ENCODE data around the gene PRKCE. TPM values are rescaled to one million over a fixed set of nuclear protein-coding genes. Genes with fewer than 3 reads are reported as not detected.
A peak's percentile ranks its signal among the peaks of the same experiment; 100 is the strongest.
"Not testable (repeated sequence)": the region's sequence is repeated elsewhere in the genome, so short reads cannot be mapped to it uniquely, and the experiment has no call there.

PRKCE gene
- total and polyA plus RNA-seq, 2 experiments from 2014 or later: 13.2 to 19.2 TPM

DNA sequence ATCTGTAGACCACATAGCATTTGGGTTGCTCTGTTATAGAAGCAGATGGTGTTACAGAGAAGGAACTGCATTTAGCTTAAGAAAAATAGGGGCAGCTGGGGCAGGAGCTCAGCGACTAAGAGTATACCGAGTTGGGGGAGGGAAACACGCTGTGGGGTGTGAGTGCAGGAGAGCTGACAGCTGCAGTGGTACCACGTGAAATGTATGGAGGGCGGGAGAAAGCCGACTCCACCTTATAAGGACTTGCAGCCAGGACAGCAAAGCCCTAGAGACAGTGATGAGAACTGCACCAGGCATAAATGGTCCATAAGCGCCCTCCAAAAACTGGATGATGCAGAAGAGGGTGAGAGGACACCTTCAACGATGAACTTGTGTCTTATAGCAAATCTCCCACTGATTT lies 237.6 kb downstream of the PRKCE start:
- Histone ChIP-seq H3K4me1 (ENCODE audit: low read depth) (peaks cover 90% of the 10 kb centered on the region), H3K9me3 (ENCODE audit: low read depth) (no peaks in the 10 kb centered on the region), H3K36me3 (no peaks in the 10 kb centered on the region), H3K4me3 (no peak overlapping the region), H3K27me3 (no peaks in the 10 kb centered on the region), H3K27ac (peak overlapping the region; percentile 75)
- peak; percentile 25 to 88 for DNase-seq (ENCODE audit: low read depth in 1 of 2, low spot score in 1 of 2)
- TF ChIP-seq CTCF (IDR thresholded peaks at IDR 0.05; ENCODE audit: low read depth, low read length): no peak

DNA sequence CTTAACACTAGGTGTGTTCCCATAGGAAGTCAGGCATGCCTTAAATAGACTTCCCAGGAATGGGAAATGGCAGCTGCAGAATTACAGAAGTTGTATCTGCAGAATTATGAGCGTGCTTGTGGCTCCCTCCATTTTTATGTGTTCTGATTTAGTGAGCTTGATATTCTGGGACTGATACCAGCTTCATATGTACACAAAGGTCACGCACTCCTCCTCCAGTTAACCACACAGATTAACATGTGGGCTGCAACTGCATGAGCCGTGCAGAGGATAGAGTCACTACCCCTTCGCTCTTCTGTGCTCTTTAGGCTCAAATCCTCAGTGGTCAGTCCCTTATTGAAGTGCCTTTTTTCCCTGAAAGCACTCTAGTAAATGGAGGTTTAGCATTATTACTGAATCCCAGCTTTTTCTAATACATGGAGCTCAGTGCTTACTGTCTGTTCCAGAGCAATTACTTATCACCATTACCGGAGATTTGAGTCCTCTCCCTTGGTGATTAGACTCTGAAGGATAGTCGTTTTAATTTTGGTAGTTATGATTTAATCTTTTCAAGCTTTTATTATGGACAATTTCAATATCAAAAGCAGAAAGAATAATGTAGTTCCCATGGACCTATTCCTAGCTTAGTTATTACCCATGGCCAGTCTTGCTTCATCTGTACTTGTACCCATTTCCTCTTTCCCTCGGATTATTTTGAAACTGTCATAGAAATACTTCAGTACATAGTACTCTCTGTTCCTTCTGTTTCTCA lies 238.3 kb downstream of the PRKCE start:
- Histone ChIP-seq H3K9me3 (ENCODE audit: low read depth) (no peaks in the 10 kb centered on the region), H3K36me3 (no peaks in the 10 kb centered on the region), H3K4me3 (no peak overlapping the region), H3K4me1 (ENCODE audit: low read depth) (peaks cover 90% of the 10 kb centered on the region), H3K27ac (peak overlapping the region; percentile 75), H3K27me3 (no peaks in the 10 kb centered on the region)
- DNase-seq (ENCODE audit: low read depth in 1 of 2, low spot score in 1 of 2): no peak
- TF ChIP-seq CTCF (IDR thresholded peaks at IDR 0.05; ENCODE audit: low read depth, low read length): no peak

DNA sequence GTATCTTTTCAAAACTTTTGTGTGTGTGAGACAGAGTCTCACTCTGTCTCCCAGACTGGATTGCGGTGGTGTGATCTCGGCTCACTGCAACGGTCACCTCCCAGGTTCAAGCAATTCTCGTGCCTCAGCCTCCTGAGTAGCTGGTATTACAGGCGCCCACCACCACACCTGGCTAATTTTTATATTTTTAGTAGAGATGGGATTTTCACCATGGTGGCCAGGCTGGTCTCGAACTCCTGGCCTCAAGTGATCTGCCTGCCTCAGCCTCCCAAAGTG lies 238.8 kb downstream of the PRKCE start:
- H3K4me1 ChIP-seq (ENCODE audit: low read depth): peaks cover 85% of the 10 kb centered on the region
- not testable (repeated sequence) for H3K36me3 ChIP-seq; DNase-seq (ENCODE audit: low read depth in 1 of 2, low spot score in 1 of 2); H3K4me3 ChIP-seq; H3K27ac ChIP-seq; H3K9me3 ChIP-seq (ENCODE audit: low read depth); H3K27me3 ChIP-seq

- DNase-seq (ENCODE audit: low read depth in 1 of 2, low spot score in 1 of 2): no peak
These were observed 239.3 kb downstream of the PRKCE start for GRCh38 chr2:45890819-45891218.

GRCh38 chr2:45891719-45892424 lies 240.4 kb downstream of the PRKCE start:
- Histone ChIP-seq H3K4me1 (ENCODE audit: low read depth) (peaks cover 69% of the 10 kb centered on the region), H3K4me3 (no peak overlapping the region), H3K36me3 (no peaks in the 10 kb centered on the region), H3K27ac (peak overlapping the region; percentile 85), H3K27me3 (no peaks in the 10 kb centered on the region), H3K9me3 (ENCODE audit: low read depth) (no peaks in the 10 kb centered on the region)
- peak in 1 of 2 donors; percentile 32 for DNase-seq (ENCODE audit: low read depth in 1 of 2, low spot score in 1 of 2)
- TF ChIP-seq CTCF (IDR thresholded peaks at IDR 0.05; ENCODE audit: low read depth, low read length): no peak

More at GRCh38 chr2:45890819-45891218, 239.3 kb downstream of the PRKCE start:
- H3K9me3 ChIP-seq (ENCODE audit: low read depth): no peaks in the 10 kb centered on the region
- H3K27me3 ChIP-seq: no peaks in the 10 kb centered on the region
- H3K36me3 ChIP-seq: no peaks in the 10 kb centered on the region
- peak overlapping the region; percentile 85 for H3K27ac ChIP-seq
- TF ChIP-seq CTCF (IDR thresholded peaks at IDR 0.05; ENCODE audit: low read depth, low read length): no peak
- no peak overlapping the region for H3K4me3 ChIP-seq
- peaks cover 80% of the 10 kb centered on the region for H3K4me1 ChIP-seq (ENCODE audit: low read depth)

- no peak for TF ChIP-seq CTCF (IDR thresholded peaks at IDR 0.05; ENCODE audit: low read depth, low read length)
- H3K36me3 ChIP-seq: no peaks in the 10 kb centered on the region
- peak in 1 of 2 donors; percentile 83 for DNase-seq (ENCODE audit: low read depth in 1 of 2, low spot score in 1 of 2)
- H3K27ac ChIP-seq: peak overlapping the region; percentile 85
- H3K4me3 ChIP-seq: no peak overlapping the region
- H3K4me1 ChIP-seq (ENCODE audit: low read depth): peaks cover 65% of the 10 kb centered on the region
- no peaks in the 10 kb centered on the region for H3K27me3 ChIP-seq
- no peaks in the 10 kb centered on the region for H3K9me3 ChIP-seq (ENCODE audit: low read depth)
These were observed 240.9 kb downstream of the PRKCE start for GRCh38 chr2:45892425-45892745.
